Amniotic stem cell (primary cell): ENCODE measurements around the gene DOC2B.
"Not testable (repeated sequence)": the region's sequence is repeated elsewhere in the genome, so short reads cannot be mapped to it uniquely, and the experiment has no call there.

Experiments used
- DNase-seq: peaks from one replicate; lab custom pipeline; 2025; lab: John Stamatoyannopoulos, UW

The DOC2B gene

GRCh38 chr17:144936-145670 lies 36.3 kb downstream of the DOC2B start:
- no peak for DNase-seq

DNA sequence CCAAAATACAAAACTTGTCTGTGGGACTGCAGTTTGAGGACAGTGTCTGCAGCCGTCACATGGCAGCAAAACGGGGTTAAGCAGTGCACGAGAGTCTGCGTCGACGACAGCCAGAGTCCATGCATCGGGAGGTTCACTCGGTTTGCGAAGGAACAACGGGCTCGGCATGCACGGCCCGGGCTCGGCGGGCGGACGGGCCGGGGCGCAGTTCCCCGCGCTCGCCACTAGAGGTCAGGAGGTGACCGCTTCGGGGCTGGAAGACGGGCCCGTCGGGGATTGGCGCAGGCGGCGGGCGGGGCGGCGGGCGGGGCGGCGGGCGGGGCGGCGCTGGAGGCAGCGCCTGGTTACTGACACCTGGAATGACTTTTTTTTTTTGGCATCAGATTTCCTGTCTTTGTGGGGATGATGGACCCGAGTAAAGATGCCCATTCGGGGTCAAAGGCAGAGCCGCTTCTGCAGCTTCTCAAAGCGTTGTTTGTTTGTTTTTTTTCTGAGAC lies 37.6 kb downstream of the DOC2B start:
- peak; percentile 21 for DNase-seq

DNA sequence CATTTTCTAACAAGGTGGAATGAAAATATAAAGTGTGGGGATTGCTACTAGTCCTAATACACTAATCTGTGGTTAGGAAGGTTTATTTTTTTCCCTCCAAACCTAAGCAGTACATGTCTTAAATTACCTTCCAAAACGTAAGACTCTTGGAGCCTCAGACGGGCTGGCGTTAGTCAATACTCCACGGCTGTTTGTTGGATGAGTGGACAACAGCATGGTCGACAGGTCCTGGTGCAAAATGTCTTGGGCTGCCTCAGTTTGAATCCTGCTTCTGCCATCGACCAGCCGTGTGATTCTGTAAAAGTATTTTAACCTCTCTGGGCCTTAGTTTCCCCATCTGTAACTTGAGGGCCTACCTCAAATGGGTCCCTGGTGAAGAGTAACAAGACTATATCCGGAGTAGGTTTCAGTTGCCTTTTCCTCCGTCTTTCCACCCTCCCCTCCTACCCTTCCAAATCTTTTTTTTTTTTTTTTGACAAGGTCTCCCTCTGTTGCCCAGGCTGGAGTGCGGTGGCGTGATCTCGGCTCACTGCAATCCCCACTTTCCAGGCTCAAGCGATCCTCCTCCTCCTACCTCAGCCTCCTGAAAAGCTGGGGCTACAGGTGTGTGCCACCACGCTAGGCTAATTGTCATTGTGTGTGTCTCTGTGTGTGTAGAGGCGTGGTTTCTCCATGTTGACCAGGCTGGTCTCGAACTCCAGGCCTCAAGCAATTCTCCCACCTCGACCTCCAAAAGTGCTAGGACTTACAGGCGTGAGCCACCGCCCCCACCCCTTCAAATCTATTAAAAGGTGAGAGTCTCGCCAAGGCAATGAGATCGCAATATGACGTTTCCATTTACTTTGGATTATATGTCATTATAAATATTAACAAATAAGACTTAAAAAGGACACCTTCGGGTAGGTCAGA lies 38.3 kb downstream of the DOC2B start:
- no peak for DNase-seq

DNA sequence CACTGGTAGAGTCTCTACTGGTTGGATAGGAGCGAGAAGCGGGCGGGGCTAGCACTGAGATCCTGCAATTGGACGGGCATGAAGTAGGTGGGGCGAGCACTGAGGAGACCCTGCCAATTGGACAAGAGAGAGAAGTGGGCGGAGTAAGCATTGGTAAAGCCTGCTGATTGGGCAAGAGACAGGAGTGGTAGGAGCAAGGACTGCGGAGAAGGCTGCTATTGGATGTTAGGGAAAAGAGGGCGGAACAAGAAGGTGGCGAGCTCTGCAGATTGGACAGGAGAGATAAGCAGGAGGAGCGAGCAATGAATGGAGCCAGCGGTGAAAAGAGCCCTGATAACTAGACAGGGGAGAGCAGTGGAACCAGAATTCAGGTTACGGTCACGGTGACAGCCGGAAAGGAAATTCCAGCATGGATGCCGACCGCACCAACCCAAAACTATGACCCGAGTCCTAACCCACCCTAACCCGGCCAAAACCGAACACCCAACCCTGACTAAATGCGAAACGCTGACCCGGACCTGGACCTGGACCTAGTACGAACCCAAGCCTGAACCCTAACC lies 39.3 kb downstream of the DOC2B start:
- DNase-seq: no peak

DNA sequence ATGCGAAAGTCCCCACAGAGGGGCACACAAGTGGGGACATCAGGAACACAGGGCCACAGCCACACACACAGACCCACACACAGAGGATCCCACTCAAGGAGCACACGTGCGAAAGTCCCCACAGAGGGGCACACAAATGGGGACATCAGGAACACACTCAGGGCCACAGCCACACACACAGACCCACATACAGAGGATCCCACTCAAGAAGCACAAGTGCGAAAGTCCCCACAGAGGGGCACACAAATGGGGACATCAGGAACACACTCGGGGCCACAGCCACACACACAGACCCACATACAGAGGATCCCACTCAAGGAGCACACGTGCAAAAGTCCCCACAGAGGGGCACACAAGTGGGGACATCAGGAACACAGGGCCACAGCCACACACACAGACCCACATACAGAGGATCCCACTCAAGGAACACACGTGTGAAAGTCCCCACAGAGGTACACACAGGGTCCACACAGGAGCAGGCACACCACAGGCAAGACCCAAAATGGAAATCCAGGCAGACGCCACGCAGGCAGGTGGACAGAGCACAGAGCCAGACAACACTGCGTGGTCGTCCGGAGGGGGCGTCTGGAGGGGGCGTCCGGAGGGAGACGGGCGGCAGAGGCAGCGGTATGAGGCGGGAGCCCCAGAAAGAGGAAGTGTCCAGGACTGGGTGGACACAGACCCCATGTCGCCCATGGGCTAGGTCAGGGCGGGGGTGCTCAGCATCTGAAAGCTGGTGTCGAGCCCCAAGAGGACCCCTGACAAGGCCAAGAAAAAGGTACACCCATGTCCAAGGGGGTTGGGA lies 41.8 kb downstream of the DOC2B start:
- DNase-seq: not testable (repeated sequence)

- not testable (repeated sequence) for DNase-seq
These were observed 44.2 kb downstream of the DOC2B start, which contains the start of gene SCGB1C2 for GRCh38 chr17:137166-137807. Gene SCGB1C2, plus strand, starts transcription at chr17:137569. Its CDS starts 22 bp downstream, at chr17:137591.

DNA sequence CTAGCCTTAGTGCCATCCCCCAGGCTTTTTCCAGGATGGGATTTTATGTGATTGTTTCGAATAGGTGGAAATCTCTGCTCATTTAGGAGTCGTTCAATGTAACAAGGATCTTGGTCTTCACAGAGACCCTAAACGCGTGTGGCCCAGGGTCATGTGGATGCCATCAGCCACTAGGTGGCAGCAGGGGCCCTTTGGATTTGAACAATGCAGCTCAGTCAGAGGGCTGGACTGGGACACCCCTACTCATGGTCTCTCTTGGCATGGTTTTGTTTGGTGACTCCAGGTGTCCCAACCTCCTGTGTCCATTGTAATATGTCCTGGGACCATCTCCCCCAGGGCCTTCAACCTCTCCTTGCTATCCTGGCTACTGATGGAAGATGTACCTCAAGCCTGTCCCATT lies 44.9 kb downstream of the DOC2B start:
- not testable (repeated sequence) for DNase-seq

GRCh38 chr17:135895-136294 lies 45.6 kb downstream of the DOC2B start:
- not testable (repeated sequence) for DNase-seq

GRCh38 chr17:135022-135421 lies 46.4 kb downstream of the DOC2B start:
- DNase-seq: not testable (repeated sequence)

DNA sequence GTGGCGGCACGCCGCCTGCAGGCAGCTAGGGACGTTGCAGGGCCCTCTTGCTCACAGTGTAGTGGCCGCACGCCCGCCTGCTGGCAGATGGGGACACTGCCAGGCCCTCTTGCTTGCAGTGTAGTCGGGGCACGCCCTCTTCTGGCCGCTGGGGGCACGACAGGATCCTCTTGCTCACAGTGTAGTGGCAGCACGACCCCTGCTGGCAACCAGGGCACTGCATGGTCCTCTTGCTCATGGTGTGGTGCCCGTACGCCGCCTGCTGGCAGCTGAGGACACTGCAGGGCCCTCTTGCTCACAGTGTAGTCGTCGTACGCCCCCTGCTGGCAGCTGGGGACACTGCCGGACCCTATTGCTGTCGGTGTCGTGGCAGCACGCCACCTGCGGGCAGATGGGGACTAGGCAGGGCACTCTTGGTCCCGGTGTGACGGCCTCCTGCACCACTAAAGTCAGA lies 47.1 kb downstream of the DOC2B start:
- not testable (repeated sequence) for DNase-seq

GRCh38 chr17:133932-134331 lies 47.5 kb downstream of the DOC2B start:
- DNase-seq: not testable (repeated sequence)

GRCh38 chr17:118339-118917 lies 63.0 kb downstream of the DOC2B start:
- not testable (repeated sequence) for DNase-seq

DNA sequence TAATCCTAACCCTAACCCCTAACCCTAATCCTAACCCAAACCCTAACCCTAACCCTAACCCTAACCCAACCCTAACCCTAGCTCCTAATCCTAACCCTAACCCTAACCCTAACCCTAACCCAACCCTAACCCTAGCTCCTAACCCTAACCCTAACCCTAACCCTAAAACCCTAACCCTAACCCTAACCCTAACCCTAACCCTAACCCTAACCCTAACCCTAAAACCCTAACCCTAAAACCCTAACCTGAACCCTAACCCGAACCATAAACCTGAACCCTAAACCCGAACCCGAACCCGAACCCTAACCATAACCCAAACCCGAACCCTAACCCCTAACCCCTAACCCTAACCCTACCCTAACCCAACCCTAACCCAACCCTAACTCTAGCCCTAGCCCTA lies 68.3 kb downstream of the DOC2B start:
- DNase-seq: not testable (repeated sequence)
